HepG2 (cell line): Measurements from ENCODE around the gene ZNF687. TPM values are rescaled to one million over a fixed set of nuclear protein-coding genes. Genes with fewer than 3 reads are reported as not detected.

ENCODE experiments used
- ADNP ChIP-seq: sonication (generic); formaldehyde crosslinking; IDR thresholded peaks from 2 replicates; pipeline ENCODE4 v1.4.0; 2020; ENCODE audit warnings: missing genetic modification reagents
- ASH2L ChIP-seq: fragments of 300-600, 200-600 bp; sonication (generic); IDR thresholded peaks from 2 replicates; pipeline ENCODE4 v1.7.0; 2017; ENCODE audit warnings: low read depth, mild to moderate bottlenecking, moderate library complexity, mixed read lengths, low read length; ENCODE audit not compliant: insufficient read length
- ATF2 ChIP-seq: sonication (generic); formaldehyde crosslinking; IDR thresholded peaks from 2 replicates; pipeline ENCODE4 v1.4.0; 2020; ENCODE audit warnings: missing genetic modification reagents
- EZH2 ChIP-seq: conservative IDR thresholded peaks from 2 replicates; pipeline ENCODE4 v1.6.1; 2012; ENCODE audit warnings: mild to moderate bottlenecking, low read depth, low read length, moderate library complexity
- FOXA3 ChIP-seq: IDR thresholded peaks from 2 replicates; pipeline ENCODE4 v1.6.1; 2016; ENCODE audit warnings: missing genetic modification reagents, missing compliant biosample characterization
- GATA4 ChIP-seq: sonication (generic); IDR thresholded peaks from 2 replicates; pipeline ENCODE4 v1.6.1; 2016; ENCODE audit warnings: antibody characterized with exemption, low read depth, borderline replicate concordance
- GLMP ChIP-seq: sonication (generic); formaldehyde crosslinking; IDR thresholded peaks from 2 replicates; pipeline ENCODE4 v1.9.0; 2021; ENCODE audit warnings: missing genetic modification reagents, mild to moderate bottlenecking, borderline replicate concordance
- GPN1 ChIP-seq: sonication (generic); formaldehyde crosslinking; IDR thresholded peaks from 2 replicates; pipeline ENCODE4 v1.5.1; 2020; ENCODE audit warnings: missing genetic modification reagents, borderline replicate concordance
- IRF2 ChIP-seq: IDR thresholded peaks from 2 replicates; pipeline ENCODE4 v1.6.1; 2018; ENCODE audit warnings: missing genetic modification reagents, missing compliant biosample characterization
- KDM1A ChIP-seq: IDR thresholded peaks from 2 replicates; pipeline ENCODE4 v1.6.1; 2016; ENCODE audit warnings: missing compliant biosample characterization
- NR1H2 ChIP-seq: sonication (generic); formaldehyde crosslinking; IDR thresholded peaks from 2 replicates; pipeline ENCODE4 v1.8.1; 2022; ENCODE audit warnings: low read depth, missing genetic modification reagents, borderline replicate concordance
- RAD51 ChIP-seq: fragments of 450-650 bp; IDR thresholded peaks from 2 replicates; pipeline ENCODE4 v1.6.1; 2016; ENCODE audit warnings: borderline replicate concordance
- TBX3 ChIP-seq: fragments of 450-650 bp; IDR thresholded peaks from 2 replicates; pipeline ENCODE4 v1.6.1; 2017; ENCODE audit warnings: antibody characterized with exemption, mild to moderate bottlenecking, inconsistent platforms, borderline replicate concordance
- ZNF124 ChIP-seq: sonication (generic); formaldehyde crosslinking; IDR thresholded peaks from 2 replicates; pipeline ENCODE4 v1.4.0; 2020; ENCODE audit warnings: missing genetic modification reagents
- ZNF232 ChIP-seq: sonication (generic); formaldehyde crosslinking; IDR thresholded peaks from 2 replicates; pipeline ENCODE4 v1.4.0; 2020; ENCODE audit warnings: missing genetic modification reagents, borderline replicate concordance
- ZNF329 ChIP-seq: sonication (generic); formaldehyde crosslinking; IDR thresholded peaks from 2 replicates; pipeline ENCODE4 v1.9.0; 2021; ENCODE audit warnings: low read depth, mild to moderate bottlenecking, missing genetic modification reagents
- ZNF713 ChIP-seq: sonication (generic); formaldehyde crosslinking; IDR thresholded peaks from 2 replicates; pipeline ENCODE4 v1.4.0; 2020; ENCODE audit warnings: mild to moderate bottlenecking, missing genetic modification reagents
- ZNF781 ChIP-seq: sonication (generic); formaldehyde crosslinking; IDR thresholded peaks from 2 replicates; pipeline ENCODE4 v1.5.1; 2020; ENCODE audit warnings: borderline replicate concordance, mild to moderate bottlenecking, missing genetic modification reagents; ENCODE audit errors: not compliant biosample characterization
- ZNF790 ChIP-seq: sonication (generic); formaldehyde crosslinking; IDR thresholded peaks from 2 replicates; pipeline ENCODE4 v1.8.0; 2022; ENCODE audit warnings: missing genetic modification reagents, mild to moderate bottlenecking, borderline replicate concordance
- polyA plus RNA-seq, 8 experiments: library from polyadenylated mRNA; depleted of rRNA in 3 of 8; stranded (reverse) in 7 of 8; unstranded in 1 of 8; fragments of >200 nt; fragmentation: Illumina TruSeq in 4 of 8; extraction: Trizol in 4 of 8; gene quantifications; 2 replicates each; pipeline versions ENCODE4 v1.2.1 to v1.2.3, GENCODE V29; 2011 to 2016; ENCODE audit warnings: low read depth in 4 of 8, missing spikeins in 1 of 8, mixed read lengths in 1 of 8; ENCODE audit not compliant: insufficient read depth in 1 of 8
- total RNA-seq, 5 experiments: library from RNA; depleted of rRNA; stranded (reverse); fragments of >200 nt; fragmentation: Illumina TruSeq; extraction: Trizol; gene quantifications; 2 replicates each; pipeline ENCODE4 v1.2.3, GENCODE V29; 2016; ENCODE audit warnings: low read depth in 1 of 5
- TF ChIP-seq, protein P1 (sequence below), 2 experiments: IDR thresholded peaks; 2 replicates each; pipeline ENCODE4 v1.6.1; 2011 to 2012; ENCODE audit warnings: low read length in 2 of 2, borderline replicate concordance in 1 of 2, low read depth in 1 of 2, mild to moderate bottlenecking in 1 of 2, moderate library complexity in 1 of 2

The ZNF687 gene
- total and polyA plus RNA-seq, 2 of the 13 experiments (the other 11 are each of a cell fraction or from before 2014, with no cell fraction given), result 14.1 to 16.5 TPM

- TF ChIP-seq, protein P1, sequence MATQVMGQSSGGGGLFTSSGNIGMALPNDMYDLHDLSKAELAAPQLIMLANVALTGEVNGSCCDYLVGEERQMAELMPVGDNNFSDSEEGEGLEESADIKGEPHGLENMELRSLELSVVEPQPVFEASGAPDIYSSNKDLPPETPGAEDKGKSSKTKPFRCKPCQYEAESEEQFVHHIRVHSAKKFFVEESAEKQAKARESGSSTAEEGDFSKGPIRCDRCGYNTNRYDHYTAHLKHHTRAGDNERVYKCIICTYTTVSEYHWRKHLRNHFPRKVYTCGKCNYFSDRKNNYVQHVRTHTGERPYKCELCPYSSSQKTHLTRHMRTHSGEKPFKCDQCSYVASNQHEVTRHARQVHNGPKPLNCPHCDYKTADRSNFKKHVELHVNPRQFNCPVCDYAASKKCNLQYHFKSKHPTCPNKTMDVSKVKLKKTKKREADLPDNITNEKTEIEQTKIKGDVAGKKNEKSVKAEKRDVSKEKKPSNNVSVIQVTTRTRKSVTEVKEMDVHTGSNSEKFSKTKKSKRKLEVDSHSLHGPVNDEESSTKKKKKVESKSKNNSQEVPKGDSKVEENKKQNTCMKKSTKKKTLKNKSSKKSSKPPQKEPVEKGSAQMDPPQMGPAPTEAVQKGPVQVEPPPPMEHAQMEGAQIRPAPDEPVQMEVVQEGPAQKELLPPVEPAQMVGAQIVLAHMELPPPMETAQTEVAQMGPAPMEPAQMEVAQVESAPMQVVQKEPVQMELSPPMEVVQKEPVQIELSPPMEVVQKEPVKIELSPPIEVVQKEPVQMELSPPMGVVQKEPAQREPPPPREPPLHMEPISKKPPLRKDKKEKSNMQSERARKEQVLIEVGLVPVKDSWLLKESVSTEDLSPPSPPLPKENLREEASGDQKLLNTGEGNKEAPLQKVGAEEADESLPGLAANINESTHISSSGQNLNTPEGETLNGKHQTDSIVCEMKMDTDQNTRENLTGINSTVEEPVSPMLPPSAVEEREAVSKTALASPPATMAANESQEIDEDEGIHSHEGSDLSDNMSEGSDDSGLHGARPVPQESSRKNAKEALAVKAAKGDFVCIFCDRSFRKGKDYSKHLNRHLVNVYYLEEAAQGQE (IDR thresholded peaks at IDR 0.05; ENCODE audit: borderline replicate concordance in 1 of 2, low read depth in 1 of 2, low read length in 2 of 2), result no peak
- TF ChIP-seq IRF2 (CRISPR knock-in tag), result no peak; the same call in 1 of the 2 replicates
- TF ChIP-seq ZNF232 (CRISPR knock-in tag), result no peak; the same call in 1 of the 2 replicates
- TF ChIP-seq EZH2, result no peak
- no peak for TF ChIP-seq ADNP (CRISPR knock-in tag)
- TF ChIP-seq FOXA3, result peak; percentile 47; the same call in 1 of the 2 replicates
- no peak for TF ChIP-seq NR1H2 (CRISPR knock-in tag)
- TF ChIP-seq GPN1 (CRISPR knock-in tag), result no peak
- TF ChIP-seq ZNF790 (CRISPR knock-in tag), result no peak
- TF ChIP-seq ASH2L, result peak; percentile 90
- TF ChIP-seq GATA4, result peak; percentile 14; the same call in 1 of the 2 replicates
- no peak for TF ChIP-seq KDM1A
- no peak for TF ChIP-seq GLMP (CRISPR knock-in tag)
- no peak; the same call in 1 of the 2 replicates for TF ChIP-seq ZNF329 (CRISPR knock-in tag)
- no peak for TF ChIP-seq ZNF124 (CRISPR knock-in tag)
- TF ChIP-seq ZNF781 (CRISPR knock-in tag), result no peak
- TF ChIP-seq ATF2 (CRISPR knock-in tag), result peak; percentile 89
- no peak for TF ChIP-seq RAD51
- TF ChIP-seq ZNF713 (CRISPR knock-in tag), result no peak
- no peak; the same call in 1 of the 2 replicates for TF ChIP-seq TBX3
These were observed 702 bp upstream of the ZNF687 start (continued) for GRCh38 chr1:151281225-151281968.
